Activated CD8-positive, alpha-beta memory T cell treated with anti-CD3 and anti-CD28 coated beads, Interleukin-2, amount 50 U/mL, for 1 hour (primary cell): ENCODE measurements around the gene OVCH2.
"Not testable (repeated sequence)": the region's sequence is repeated elsewhere in the genome, so short reads cannot be mapped to it uniquely, and the experiment has no call there.

Source experiments
- DNase-seq: peaks from one replicate; pipeline ENCODE4 v3.0.0-alpha.2; 2020; ENCODE audit errors: extremely low read depth

Gene OVCH2

GRCh38 chr11:7671347-7672215 lies 34.7 kb downstream of the OVCH2 start:
- DNase-seq = no peak

DNA sequence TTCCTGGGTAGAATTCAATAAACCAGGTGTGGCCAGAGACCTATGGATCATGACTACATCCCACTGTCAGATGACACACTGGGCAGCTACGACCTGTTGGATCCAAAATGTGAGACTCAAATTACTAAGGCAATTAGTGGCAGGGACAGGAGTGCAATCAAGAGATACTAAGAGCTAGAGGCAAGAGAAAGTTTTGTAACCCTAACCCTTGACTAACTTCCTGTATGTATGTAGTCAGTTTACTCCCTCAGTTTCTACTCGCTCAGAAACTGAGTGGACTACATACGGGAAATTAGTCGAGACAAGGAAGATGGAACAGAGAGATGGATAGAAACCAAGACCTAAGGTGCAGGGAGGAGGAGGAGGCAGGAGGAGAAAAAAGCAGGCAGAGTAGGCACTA lies 35.6 kb downstream of the OVCH2 start:
- DNase-seq = no peak

GRCh38 chr11:7668911-7669310 lies 37.4 kb downstream of the OVCH2 start:
- DNase-seq = no peak

DNA sequence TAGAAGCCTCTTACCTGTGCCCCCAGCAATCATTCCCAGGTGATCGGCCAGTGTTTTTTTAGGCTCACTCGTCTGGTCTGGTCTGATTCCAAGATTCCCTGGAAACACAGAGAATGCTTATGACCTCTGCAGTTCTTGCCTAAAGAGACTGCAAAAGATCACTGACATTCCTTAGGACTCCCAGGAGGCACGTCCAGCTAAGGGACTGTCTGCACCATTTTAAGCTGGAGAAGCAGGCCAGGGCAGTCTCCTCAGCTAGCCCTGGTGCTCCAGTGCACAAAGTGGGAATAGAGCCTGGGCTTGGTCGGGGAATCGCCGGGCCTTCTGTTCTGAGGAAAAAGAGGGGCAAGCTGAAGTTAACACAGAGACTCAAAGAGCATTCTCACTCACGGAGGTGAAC lies 37.8 kb downstream of the OVCH2 start:
- DNase-seq = no peak

DNA sequence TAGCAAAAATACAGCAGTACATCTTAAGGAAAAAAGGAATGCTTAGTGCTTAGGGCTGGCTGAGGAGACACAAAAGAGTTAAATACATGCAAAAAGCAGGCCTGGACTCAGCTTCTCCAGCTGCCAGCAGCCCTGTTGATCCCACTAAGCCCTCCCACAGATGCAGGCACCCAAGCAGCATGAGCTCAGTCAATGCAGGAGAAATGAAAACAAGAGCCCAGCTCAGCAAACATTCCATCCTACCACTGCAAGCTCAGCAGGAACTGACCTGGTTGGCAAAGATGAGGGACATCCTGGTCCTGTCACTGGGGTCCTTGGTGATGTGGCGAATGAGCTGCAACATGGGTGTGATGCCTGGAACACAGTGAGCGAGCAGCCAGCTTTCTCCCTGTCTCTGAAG lies 38.8 kb downstream of the OVCH2 start:
- no peak for DNase-seq

GRCh38 chr11:7666292-7666866 lies 39.9 kb downstream of the OVCH2 start:
- no peak for DNase-seq

DNA sequence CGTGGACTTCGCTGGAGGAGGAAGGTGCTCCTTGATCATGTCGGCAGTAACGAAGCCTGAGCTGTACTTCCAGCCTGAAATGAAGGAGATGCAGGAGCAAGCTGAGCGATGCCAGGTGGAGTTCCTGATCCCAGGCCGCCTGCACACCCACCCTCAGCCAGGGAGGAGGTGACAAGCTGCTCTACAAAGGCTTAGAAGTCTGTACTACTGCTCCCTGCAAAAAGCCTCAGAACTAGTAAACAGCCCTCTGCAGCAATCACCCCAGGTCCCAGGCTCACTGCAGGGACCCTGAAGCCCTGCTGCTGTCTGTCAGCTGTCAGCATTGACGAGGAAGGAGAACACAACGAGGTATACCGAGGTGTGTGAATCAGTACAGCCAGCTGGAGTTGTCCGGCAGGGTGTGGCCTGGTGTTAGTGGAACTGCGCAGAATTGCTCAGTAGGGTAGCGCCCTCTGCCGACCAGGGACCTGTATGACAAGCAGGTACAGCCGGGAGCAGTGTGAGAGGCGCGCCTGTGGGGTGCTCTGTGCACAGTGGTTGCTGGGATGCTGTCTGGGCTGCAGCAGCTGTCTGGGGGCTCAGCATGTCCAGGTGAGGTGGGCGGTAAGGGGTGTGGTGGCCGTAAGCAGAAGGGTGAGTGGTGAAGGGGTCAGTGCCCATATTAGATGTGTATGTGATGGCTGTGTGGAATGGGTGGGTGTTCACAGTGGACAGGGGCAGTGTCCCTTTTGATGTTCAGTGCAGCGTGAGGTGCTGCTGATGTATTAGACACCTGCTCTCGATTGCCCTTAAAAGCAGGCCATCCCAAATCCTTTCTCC lies 40.6 kb downstream of the OVCH2 start:
- DNase-seq = no peak

GRCh38 chr11:7664867-7665266 lies 41.4 kb downstream of the OVCH2 start:
- DNase-seq = no peak

DNA sequence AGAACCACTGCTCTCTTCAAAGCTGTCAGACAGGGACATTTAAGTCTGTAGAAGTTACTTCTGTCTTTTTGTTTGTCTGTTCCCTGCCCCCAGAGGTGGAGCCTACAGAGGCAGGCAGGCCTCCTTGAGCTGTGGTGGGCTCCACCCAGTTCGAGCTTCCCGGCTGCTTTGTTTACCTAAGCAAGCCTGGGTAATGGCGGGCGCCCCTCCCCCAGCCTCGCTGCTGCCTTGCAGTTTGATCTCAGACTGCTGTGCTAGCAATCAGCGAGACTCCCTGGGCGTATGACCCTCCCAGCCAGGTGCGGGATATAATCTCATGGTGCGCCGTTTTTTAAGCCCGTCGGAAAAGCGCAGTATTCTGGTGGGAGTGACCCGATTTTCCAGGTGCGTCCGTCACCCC lies 42.7 kb downstream of the OVCH2 start:
- DNase-seq = not testable (repeated sequence)

DNA sequence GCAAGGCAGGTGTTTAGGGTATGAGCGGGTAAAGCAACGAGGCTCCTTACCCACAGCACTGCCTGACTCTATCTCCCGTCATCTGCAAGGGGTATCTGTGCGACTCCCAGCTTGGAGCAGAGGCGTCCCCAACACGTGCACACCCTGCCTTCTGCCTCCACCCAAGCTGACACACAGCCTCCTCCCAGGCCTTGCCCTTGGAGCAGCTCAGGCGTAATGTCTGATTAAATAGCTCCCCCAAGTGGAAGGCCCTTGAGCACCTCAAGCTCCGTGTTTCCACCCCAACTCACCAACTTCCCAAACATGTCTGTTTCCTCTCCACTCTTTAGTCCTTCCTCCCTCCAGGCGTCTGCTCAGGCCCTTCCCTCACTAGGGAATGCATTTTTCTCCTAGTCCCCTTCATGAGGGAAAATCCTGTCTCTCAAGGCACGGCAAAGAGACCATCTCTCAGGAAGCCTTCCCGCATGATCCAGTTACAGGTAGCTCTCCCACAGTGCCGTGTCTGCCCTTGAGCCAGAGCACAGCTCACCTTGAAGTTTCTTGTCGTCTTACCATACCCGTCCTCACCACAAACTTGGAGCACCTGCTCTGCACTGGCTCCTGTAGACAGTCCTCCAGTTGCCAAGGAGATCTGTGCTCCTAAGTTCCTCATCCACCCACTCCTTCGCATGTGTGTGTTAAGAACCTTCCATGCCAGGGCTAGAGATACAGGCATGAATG lies 48.8 kb downstream of the OVCH2 start:
- no peak for DNase-seq

DNA sequence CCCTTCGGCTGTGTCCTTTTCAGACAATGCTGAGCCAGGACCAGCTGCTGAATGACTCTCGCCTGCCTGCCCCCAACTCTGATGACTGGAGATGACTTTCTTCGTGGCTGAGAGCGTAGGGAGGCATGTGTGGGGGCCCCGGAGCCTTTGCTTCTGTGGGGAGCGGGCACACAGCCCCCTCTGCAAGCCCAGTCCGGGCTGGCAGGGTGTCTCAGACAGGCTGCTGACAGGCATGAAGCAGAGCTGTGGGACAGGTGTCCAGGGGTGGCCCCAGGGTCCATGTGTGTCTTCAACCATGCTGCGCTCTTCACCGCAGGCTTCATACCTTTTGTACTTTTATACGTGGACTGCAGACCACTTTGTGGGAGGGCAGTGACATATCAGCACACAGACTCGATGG lies 49.6 kb downstream of the OVCH2 start:
- no peak for DNase-seq

DNA sequence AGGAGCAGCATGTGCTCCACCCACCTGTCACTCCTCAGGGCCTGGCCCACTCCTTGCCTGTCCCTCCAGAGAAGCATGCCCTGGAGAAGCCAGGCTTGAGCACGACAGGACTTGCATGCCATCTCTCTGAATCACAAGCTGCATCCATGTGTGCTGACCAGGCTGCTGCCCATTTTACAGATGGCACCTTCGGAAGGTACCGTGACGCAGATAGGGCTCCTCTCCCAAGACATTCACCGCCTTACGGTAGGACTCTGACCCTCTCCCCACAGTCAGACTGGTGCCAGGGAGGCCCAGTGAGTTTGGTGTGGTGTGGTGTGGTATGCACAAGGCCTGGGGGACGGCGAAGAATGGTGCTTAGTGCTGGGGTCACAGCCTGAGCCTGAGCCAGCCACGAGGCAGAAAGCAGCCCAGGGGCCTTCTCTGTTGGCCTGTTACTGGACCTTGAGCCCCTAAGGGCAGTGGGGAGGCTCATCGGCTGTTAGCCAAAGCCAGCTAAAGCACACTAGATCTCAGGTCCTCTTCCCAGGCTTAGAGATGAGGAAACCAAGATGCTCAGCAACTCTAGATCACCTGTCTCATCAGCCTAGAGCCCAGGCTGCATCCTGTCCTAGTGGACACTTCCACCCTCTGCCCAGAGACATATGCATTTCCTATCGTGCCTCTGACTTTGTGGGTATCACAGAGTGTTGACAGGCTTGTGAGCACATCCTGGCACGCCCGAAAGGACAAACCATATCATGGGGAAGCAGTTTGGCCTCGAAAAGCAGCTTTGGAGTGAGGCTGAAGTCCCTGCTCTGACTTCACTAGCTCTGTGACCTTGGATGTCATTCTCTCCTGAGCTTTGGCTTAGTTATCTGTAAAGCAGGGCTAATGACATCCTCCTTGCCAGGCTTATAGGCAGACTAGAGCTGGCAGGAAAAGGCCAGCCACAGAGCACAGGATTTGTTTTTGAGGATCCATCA lies 50.7 kb downstream of the OVCH2 start:
- DNase-seq = no peak

DNA sequence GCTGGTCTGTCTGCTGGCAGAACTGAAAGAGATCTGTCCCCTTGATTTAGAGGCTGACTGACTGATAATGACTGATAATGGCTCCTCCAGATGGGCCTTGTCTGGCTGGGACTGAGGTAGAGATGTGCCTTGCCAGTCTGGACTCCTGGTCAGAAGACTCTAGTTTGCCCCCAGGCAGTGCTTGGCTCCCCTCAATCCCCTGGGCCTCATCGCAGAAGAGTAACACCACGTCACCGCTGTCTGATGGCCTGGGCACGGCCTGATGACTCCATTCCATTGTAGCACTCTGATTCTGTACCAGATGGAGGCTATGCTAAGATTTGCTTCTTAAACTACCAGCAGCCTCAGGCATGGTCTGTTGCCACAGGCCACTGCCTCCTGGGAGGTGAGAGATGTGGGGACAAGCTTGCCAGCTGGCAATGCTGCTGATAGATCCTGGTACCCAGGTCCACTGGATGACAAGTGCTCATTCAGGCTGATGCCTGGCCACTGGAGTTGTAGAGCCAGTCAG lies 52.0 kb downstream of the OVCH2 start:
- no peak for DNase-seq

DNA sequence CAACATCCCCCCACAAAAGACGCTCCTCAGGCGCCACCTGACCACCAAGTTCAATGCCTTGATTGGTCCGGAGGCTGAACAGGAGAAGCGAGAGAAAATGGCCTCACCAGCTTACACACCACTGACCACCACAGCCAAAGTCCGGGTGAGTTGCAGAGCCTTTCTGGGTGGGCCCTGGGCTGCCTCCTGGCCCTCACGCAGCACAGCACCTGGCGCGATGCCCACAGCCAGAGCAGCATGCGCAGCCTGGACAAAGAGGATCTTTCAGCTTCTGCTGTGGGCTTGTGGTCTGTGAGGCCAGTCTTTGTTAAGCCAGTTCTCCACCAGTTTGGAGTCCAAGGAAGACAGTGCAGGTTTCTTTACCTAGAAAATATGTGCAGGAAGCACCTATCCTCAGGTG lies 54.6 kb downstream of the OVCH2 start:
- no peak for DNase-seq

DNA sequence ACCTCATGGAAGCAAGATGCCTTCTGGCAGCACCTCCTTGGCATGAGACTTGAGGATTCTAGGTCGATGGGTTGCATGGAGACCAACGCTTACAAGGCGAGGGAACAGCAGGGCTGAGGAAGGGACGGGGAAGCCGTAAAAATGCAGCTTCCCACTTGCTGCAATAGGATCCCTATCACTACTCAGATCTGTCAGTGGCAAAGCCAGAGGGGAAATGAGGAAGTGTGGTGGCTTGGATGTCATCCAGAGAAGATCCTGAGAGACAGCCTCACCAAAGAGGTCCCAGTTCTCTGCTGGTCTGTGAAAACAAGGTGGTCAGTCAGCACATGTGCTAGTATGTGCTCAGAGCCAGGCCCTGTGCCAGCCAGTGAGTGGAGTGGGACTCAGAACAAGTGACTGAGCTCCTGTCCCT lies 55.1 kb downstream of the OVCH2 start:
- no peak for DNase-seq

GRCh38 chr11:7648264-7648663 lies 58.0 kb downstream of the OVCH2 start:
- DNase-seq = no peak

DNA sequence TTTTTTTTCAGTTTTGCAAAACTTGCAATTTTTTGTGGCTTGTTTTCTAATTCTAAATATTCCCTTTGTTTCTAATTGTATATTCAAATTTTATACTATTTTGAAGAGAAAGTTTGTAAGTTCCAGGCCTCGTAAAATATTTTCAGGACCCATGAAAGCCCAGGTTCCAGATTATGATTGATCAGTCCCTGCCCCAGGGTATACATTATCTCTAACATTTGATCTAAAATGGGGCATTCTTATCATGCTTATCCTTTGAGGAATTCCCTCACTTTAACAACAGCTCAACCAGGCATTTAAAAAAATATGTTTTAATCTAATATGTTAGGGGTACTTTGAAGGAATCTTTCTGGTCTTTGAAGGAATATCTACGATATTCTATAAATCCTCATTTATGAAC lies 59.4 kb downstream of the OVCH2 start:
- DNase-seq = no peak

- DNase-seq = no peak
Observed at GRCh38 chr11:7645206-7645605, 61.1 kb downstream of the OVCH2 start.

GRCh38 chr11:7643314-7643713 lies 63.0 kb downstream of the OVCH2 start:
- no peak for DNase-seq

DNA sequence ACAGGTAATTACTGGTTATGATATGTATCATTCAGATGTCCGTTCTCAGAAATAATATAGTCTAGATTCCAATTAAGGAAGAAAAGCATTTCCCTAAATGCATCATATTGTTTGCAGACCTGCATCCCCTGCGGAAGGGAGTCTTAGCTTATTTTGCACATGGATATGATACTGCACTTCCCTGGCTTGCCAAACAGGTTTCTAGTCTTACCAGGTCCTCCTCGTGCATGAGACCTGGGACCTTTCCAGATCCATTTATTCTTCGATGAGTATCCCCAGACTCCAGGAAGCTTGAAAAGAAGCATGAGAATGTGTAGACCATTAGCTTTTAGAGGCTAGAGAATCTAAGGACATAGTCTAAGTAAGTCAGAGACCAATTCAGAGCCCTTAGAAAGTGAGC lies 63.5 kb downstream of the OVCH2 start:
- DNase-seq = no peak

DNA sequence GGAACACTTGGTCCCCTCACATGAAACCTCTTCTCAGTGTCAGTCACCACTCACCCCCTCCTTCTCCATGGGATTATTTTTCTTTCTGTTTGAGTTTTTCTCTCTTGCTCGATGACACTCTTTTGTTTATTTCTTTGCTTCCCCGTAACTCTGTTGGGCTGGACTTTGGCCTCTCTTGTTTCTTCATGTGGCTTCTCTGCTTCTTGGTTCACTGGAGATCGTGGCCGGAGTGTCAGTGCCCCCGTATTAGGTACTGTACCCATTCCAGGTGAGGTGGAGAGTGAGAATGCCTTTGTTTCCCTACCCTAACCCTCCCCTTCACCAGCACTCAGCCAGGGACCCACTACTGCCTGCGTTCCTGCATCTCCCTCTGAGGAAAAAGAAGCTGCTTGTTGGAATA lies 65.5 kb downstream of the OVCH2 start:
- DNase-seq = no peak
